Activated T-helper 9 cell treated with anti-CD3 and anti-CD28 coated beads, Interleukin-2, amount 50 U/mL, for 16 hours (primary cell): Measurements from ENCODE around the gene LAMC3.

Experiments
- DNase-seq: peaks from one replicate; pipeline ENCODE4 v3.0.0-alpha.2; 2020; ENCODE audit warnings: low read depth

The LAMC3 gene

DNA sequence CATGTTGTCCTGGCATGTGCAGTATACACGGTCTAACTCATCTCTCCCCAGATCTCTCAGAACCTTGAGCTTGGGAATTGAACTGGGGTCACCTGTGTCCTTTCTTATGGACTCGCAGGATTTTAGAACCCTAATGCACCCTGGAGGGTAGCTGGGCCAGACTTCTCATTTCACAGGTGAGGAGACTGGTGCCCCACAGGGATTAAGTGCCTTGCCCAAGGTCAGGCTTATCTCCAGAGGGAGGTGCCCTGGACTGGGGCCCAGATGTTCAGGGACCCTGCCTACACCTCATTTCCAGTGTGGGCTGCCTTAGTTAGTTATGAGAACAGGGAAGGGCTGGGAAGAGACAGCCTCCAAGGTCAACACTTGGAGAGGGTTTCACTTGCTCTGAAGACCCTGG, 112.4 kb downstream of the LAMC3 start:
- DNase-seq, result no peak

DNA sequence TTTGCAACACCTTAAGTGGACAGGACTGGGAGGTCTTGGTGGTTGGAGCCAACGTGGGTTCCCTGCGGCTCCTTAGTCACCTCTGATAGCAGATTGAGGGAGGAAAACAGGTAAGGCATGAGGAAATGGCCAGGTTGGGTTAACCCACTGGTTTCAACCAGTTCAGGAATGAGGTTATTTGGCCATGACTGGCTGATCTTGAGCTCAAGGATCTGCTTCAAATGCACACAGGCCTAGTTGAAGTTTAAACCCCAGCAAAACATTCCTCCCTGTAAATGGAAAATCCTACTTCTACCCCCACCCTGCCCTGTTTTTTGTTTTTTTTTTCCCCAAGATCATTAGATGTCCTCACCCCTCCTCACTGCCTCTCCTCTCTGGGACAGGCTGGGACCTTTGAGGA, 113.2 kb downstream of the LAMC3 start:
- no peak for DNase-seq

DNA sequence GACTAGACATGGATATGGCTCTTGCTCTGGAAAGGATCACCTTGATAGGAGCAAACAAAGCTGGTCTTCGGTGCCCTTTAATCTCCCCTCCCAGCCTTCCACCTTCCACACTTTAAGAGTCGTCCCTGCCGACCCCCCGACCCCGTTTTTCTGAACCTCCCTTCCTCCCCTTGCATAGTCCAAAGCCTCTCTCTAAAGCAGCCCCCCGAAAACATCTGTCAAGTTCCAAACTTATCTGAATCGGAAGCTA, 116.0 kb downstream of the LAMC3 start:
- DNase-seq, result no peak

DNA sequence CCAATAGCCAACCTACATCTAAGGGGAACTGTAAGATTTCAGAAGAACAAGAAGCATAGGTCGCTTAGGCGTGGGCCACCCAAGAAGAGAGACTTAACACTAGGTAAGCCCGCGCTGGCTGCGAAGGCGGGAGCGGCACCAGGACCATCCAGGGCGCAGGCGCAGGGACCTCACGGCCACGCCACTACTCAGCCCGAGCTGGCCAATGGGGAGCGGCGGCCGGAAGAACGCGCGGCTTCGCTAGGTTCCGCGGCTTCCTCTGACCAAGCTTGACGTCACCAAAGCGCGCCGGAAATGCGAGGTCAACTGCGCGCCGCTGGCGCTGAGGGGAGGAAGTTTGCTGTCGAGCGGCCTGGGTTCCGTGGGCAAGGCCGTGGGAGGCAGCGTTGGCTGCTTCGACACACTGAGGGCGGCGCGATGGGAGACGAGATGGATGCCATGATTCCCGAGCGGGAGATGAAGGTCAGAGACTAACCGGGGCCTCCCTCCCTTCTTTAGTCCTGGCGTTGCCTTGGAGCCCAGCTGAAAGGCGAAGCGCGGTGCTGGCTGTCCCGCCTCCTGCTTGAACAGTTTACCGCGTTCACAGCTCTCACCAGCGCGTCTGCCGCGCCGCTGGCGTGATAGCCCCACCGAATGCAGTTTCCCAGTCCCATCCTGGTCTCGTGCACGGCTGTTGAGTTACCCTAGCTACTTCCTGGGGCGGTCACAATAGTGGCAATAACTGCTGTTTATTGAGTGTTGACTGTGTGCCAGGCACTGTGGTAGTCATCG, 116.5 kb downstream of the LAMC3 start, which contains the start of gene NUP214:
Gene NUP214 (plus strand): TSS at position 299 of the 771 bp plus-strand sequence. CDS start 119 bp downstream, at position 418.
- DNase-seq, result peak; percentile 99

DNA sequence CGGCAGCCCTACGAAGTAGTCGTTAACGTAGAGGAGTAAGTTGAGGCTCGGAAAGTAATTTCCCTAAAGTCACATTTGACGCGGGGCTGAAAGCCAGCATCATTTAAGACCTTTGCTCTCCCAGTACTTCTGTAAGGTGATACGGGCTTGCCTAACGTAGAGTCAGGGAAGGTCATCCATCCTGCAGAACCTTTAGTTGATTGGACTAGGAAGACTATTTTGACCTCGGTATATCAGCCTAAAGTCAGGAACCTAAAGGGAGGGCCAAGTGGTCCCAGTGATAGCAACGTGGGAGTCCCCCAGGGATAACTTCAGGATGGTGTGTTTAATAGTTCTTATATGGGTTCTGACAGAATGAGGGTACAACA, 117.1 kb downstream of the LAMC3 start:
- DNase-seq, result no peak

DNA sequence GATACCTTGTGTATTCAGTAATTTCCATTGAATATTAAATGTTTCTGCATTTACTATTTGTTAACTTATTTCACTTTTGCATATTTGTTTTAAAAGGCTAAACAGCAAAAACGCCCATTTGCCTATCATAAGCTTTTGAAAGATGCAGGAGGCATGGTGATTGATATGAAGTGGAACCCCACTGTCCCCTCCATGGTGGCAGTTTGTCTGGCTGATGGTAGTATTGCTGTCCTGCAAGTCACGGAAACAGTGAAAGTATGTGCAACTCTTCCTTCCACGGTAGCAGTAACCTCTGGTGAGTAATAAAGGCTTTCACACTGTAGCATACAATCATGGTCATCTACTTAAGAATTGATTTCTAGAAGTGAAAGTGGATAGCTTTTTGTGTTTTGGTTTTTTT, 120.2 kb downstream of the LAMC3 start:
- no peak for DNase-seq

DNA sequence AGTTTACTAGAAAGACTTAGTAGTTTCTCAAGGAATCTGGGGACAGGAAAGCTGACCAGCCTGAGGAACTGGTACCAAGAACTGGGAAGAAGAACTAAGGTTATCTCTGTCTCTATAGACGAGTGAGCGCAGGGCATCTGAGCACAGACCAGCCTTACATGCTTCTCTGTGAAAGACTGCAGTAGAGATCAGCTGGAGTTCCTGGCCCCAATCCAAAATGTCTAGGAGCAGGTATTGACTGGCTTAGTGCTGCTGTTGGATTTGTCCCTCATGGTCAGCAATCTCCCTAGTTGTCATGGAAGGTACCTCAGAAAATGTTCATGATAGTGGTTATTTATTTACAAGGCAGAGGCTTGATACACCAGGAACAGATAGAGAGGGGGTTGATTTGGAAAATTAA, 129.7 kb downstream of the LAMC3 start:
- no peak for DNase-seq

DNA sequence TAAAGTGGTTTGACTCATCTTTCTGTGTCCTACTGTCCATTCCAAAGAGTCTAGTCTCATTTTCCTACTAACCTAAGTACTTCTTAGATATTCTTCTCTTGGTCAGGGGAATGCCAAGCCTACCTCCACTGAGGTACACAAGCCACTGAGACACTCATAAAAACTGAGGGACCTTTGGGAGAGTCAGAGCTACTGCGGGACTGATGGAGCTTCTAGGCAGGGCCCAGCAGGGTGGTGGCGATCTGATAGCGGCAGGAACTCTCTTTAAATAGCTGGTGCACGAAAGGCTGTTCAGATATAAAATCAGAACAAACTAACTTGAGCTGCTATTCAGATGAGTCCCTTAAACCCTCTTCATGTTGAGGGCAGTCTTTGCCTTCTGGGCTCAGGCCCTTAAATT, 131.1 kb downstream of the LAMC3 start:
- DNase-seq, result no peak

DNA sequence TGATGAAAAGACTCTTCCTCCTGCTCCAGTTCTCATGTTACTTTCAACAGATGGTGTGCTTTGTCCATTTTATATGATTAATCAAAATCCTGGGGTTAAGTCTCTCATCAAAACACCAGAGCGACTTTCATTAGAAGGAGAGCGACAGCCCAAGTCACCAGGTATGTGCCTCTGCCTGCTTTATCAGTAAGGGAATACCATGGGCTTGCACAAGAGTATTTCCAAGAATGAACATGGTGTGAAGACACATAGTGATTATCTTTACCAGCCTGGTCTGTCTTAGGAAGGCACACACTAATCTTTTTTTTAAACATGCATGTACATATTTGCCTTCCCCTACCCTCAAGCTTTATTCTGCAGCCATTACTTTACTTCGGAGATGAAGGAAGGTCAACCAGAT, 131.6 kb downstream of the LAMC3 start:
- DNase-seq, result no peak

DNA sequence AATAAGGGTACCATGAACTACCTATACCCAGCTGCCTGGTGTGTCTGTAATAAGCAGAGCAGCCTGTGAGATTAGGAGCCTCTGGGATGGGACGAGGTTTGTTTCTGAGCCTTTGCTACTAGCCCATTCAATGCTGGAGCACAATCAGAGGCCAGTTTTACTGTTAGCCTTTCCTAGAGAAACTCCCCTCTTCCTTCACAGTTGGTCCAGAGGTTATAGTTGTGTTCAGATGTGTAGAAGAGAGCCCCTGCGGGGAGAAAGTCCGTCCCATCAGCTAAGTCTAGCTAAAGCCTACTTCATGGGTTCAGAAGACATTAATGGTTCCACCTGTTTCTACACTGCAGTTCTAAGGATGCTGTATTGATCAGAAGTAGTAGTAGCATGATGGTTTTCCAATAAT, 133.2 kb downstream of the LAMC3 start:
- DNase-seq, result no peak
